H9 (cell line): ENCODE data around the gene C16orf87. TPM values are rescaled to one million over a fixed set of nuclear protein-coding genes. Genes with fewer than 3 reads are reported as not detected.

ENCODE experiments used
- DNase-seq: peaks from one replicate; pipeline ENCODE4 v3.0.0-alpha.2; 2017
- H2AFZ ChIP-seq: one replicate; pipeline ENCODE4 v1.6.1; 2013; ENCODE audit warnings: mild to moderate bottlenecking, low read length, control low read depth, moderate library complexity
- H2AK5ac ChIP-seq: 2 replicates; pipeline ENCODE4 v1.6.1; 2013; ENCODE audit warnings: low read length, control low read depth, mixed read lengths; ENCODE audit not compliant: insufficient read length
- H2BK120ac ChIP-seq: one replicate; pipeline ENCODE4 v1.6.1; 2013; ENCODE audit warnings: low read depth, mild to moderate bottlenecking, low read length, control low read depth, inconsistent platforms; ENCODE audit not compliant: poor library complexity, severe bottlenecking
- H2BK12ac ChIP-seq: 2 replicates; pipeline ENCODE4 v1.6.1; 2013; ENCODE audit warnings: low read length, control low read depth, mixed read lengths, low read depth; ENCODE audit not compliant: insufficient read length
- H2BK15ac ChIP-seq: 2 replicates; pipeline ENCODE4 v1.6.1; 2013; ENCODE audit warnings: low read depth, low read length, control low read depth
- H2BK20ac ChIP-seq: one replicate; pipeline ENCODE4 v1.6.1; 2013; ENCODE audit warnings: low read depth, mild to moderate bottlenecking, low read length, control low read depth, inconsistent platforms; ENCODE audit not compliant: poor library complexity, severe bottlenecking
- H2BK5ac ChIP-seq: 2 replicates; pipeline ENCODE4 v1.6.1; 2013; ENCODE audit warnings: low read length, control low read depth, mixed read lengths; ENCODE audit not compliant: insufficient read length
- H3K14ac ChIP-seq: 2 replicates; pipeline ENCODE4 v1.6.1; 2013; ENCODE audit warnings: low read length, control low read depth; ENCODE audit not compliant: insufficient read depth
- H3K18ac ChIP-seq: 2 replicates; pipeline ENCODE4 v1.6.1; 2013; ENCODE audit warnings: low read depth, mild to moderate bottlenecking, mixed read lengths, low read length, control low read depth; ENCODE audit not compliant: insufficient read length
- H3K23ac ChIP-seq: 2 replicates; pipeline ENCODE4 v1.6.1; 2013; ENCODE audit warnings: low read length, control low read depth, mixed read lengths, low read depth; ENCODE audit not compliant: insufficient read length
- H3K23me2 ChIP-seq: 2 replicates; pipeline ENCODE4 v1.6.1; 2013; ENCODE audit warnings: low read depth, mild to moderate bottlenecking, mixed read lengths, low read length, control low read depth; ENCODE audit not compliant: insufficient read length, poor library complexity, severe bottlenecking
- H3K27ac ChIP-seq: 2 replicates; pipeline ENCODE4 v1.5.1; 2013; ENCODE audit warnings: low read length, control low read depth, mixed read lengths, low read depth; ENCODE audit not compliant: insufficient read length
- H3K27me3 ChIP-seq: 2 replicates; pipeline ENCODE4 v1.6.1; 2013; ENCODE audit warnings: low read length, control low read depth, inconsistent platforms; ENCODE audit not compliant: insufficient read depth
- H3K4ac ChIP-seq: 2 replicates; pipeline ENCODE4 v1.6.1; 2013; ENCODE audit warnings: low read depth, mild to moderate bottlenecking, control low read depth, inconsistent platforms, low read length, moderate library complexity
- H3K4me1 ChIP-seq: 2 replicates; pipeline ENCODE4 v1.6.1; 2013; ENCODE audit warnings: low read length, control low read depth, inconsistent platforms; ENCODE audit not compliant: insufficient read depth
- H3K4me2 ChIP-seq: 2 replicates; pipeline ENCODE4 v1.6.1; 2013; ENCODE audit warnings: low read length, control low read depth, mixed read lengths; ENCODE audit not compliant: insufficient read length, insufficient read depth
- H3K56ac ChIP-seq: 2 replicates; pipeline ENCODE4 v1.6.1; 2013; ENCODE audit warnings: low read depth, mild to moderate bottlenecking, mixed read lengths, low read length, control low read depth; ENCODE audit not compliant: insufficient read length
- H3K79me1 ChIP-seq: 2 replicates; pipeline ENCODE4 v1.6.1; 2013; ENCODE audit warnings: low read depth, mild to moderate bottlenecking, moderate library complexity, low read length, control low read depth, inconsistent platforms; ENCODE audit not compliant: insufficient read depth, poor library complexity, severe bottlenecking
- H3K79me2 ChIP-seq: 2 replicates; pipeline ENCODE4 v1.6.1; 2013; ENCODE audit warnings: low read length, control low read depth, inconsistent platforms; ENCODE audit not compliant: insufficient read depth
- H3K9ac ChIP-seq: 2 replicates; pipeline ENCODE4 v1.6.1; 2013; ENCODE audit warnings: low read length, control low read depth, mixed read lengths; ENCODE audit not compliant: insufficient read length; ENCODE audit errors: extremely low read depth
- H3K9me3 ChIP-seq: one replicate; pipeline ENCODE4 v1.6.1; 2013; ENCODE audit warnings: low read depth, low read length, inconsistent platforms; ENCODE audit not compliant: control insufficient read depth
- H3T11ph ChIP-seq: one replicate; pipeline ENCODE4 v1.6.1; 2013; ENCODE audit warnings: mild to moderate bottlenecking, low read length, control low read depth, inconsistent platforms
- H4K20me1 ChIP-seq: one replicate; pipeline ENCODE4 v1.6.1; 2013; ENCODE audit not compliant: control insufficient read depth, insufficient read length, insufficient read depth
- H4K5ac ChIP-seq: 2 replicates; pipeline ENCODE4 v1.6.1; 2013; ENCODE audit warnings: low read depth, mild to moderate bottlenecking, mixed read lengths, low read length, control low read depth; ENCODE audit not compliant: insufficient read length
- H4K8ac ChIP-seq: replicated peaks from 2 replicates; pipeline ENCODE4 v1.6.1; 2013; ENCODE audit warnings: low read length, control low read depth, mixed read lengths, low read depth; ENCODE audit not compliant: insufficient read length
- H4K91ac ChIP-seq: 2 replicates; pipeline ENCODE4 v1.6.1; 2013; ENCODE audit warnings: low read depth, mild to moderate bottlenecking, moderate library complexity, mixed read lengths, low read length, control low read depth; ENCODE audit not compliant: insufficient read length
- H3K27ac Mint-ChIP-seq, 3 experiments: 2 replicates in 2 of 3; 3 replicates in 1 of 3; pipeline ENCODE4 v1.8.0; 2020 to 2021; ENCODE audit warnings: mixed read lengths in 3 of 3, mild to moderate bottlenecking in 1 of 3, moderate library complexity in 1 of 3
- H3K27me3 Mint-ChIP-seq: 2 replicates; pipeline ENCODE4 v1.8.0; 2021; ENCODE audit warnings: low read depth, mild to moderate bottlenecking, moderate library complexity, mixed read lengths
- H3K36me3 Mint-ChIP-seq, 3 experiments: 2 replicates in 2 of 3; 3 replicates in 1 of 3; pipeline ENCODE4 v1.8.0; 2020 to 2021; ENCODE audit warnings: low read depth in 3 of 3, mixed read lengths in 3 of 3; ENCODE audit not compliant: insufficient read depth in 1 of 3
- H3K4me1 Mint-ChIP-seq, 2 experiments: 2 replicates each; pipeline ENCODE4 v1.8.0; 2020; ENCODE audit warnings: mixed read lengths in 2 of 2
- H3K4me3 Mint-ChIP-seq, 2 experiments: 2 replicates in 1 of 2; 3 replicates in 1 of 2; pipeline ENCODE4 v1.8.0; 2020 to 2021; ENCODE audit warnings: mild to moderate bottlenecking in 2 of 2, mixed read lengths in 2 of 2, moderate library complexity in 1 of 2
- H3K9me3 Mint-ChIP-seq, 2 experiments: 2 replicates in 1 of 2; 3 replicates in 1 of 2; pipeline ENCODE4 v1.8.0; 2020; ENCODE audit warnings: mild to moderate bottlenecking in 2 of 2, mixed read lengths in 2 of 2, moderate library complexity in 1 of 2
- WGBS: extraction: QIAGEN DNeasy Blood & Tissue Kit; methylation state at CpG from one replicate; pipeline ENCODE4 v1.1.7; 2013; ENCODE audit warnings: missing lambda C conversion rate, low lambda C conversion rate, mixed read lengths; ENCODE audit not compliant: insufficient read length; ENCODE audit errors: extremely low coverage; 5-methylcytosine and 5-hydroxymethylcytosine counted together
- total RNA-seq: library from RNA; stranded (reverse); gene quantifications from 2 replicates; pipeline ENCODE4 v1.2.1, GENCODE V29; 2021
- TF ChIP-seq, protein P1 (sequence below): fragments of 200-600 bp; sonication (generic); conservative IDR thresholded peaks from 3 replicates; pipeline ENCODE4 v1.8.0; 2021; ENCODE audit warnings: antibody characterized with exemption, mild to moderate bottlenecking

The C16orf87 gene
- total RNA-seq, 1 experiment from 2014 or later: 16.7 TPM

DNA sequence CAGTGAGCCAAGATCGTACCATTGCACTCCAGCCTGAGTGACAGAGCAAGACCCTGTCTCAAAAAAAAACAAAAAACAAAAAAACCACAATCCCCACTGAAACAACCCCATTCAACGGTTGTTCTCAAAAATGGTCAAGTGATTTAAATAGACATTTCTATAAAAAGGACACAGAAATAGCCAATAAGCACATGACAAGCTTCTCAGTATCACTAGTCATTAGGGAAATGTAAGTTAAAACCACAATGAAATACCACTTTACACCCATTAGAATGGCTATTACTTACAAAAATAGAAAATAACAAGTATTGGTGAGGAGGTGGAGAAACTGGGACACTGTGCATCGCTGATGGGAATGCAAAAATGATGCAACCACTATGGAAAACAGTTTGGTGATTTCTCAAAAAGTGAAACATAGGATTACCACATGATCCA lies 56.2 kb downstream of the C16orf87 start:
- H3K27me3 ChIP-seq: no peaks in the 10 kb centered on the region
- H3K27ac Mint-ChIP-seq: no peak overlapping the region
- peaks cover 2 to 10% (median 6%) of the 10 kb centered on the region in 3 experiments; a peak in 4 of 7 replicates for H3K36me3 Mint-ChIP-seq
- H3K27ac ChIP-seq: no peak overlapping the region
- H2BK120ac ChIP-seq: no peak overlapping the region
- TF ChIP-seq, protein P1, sequence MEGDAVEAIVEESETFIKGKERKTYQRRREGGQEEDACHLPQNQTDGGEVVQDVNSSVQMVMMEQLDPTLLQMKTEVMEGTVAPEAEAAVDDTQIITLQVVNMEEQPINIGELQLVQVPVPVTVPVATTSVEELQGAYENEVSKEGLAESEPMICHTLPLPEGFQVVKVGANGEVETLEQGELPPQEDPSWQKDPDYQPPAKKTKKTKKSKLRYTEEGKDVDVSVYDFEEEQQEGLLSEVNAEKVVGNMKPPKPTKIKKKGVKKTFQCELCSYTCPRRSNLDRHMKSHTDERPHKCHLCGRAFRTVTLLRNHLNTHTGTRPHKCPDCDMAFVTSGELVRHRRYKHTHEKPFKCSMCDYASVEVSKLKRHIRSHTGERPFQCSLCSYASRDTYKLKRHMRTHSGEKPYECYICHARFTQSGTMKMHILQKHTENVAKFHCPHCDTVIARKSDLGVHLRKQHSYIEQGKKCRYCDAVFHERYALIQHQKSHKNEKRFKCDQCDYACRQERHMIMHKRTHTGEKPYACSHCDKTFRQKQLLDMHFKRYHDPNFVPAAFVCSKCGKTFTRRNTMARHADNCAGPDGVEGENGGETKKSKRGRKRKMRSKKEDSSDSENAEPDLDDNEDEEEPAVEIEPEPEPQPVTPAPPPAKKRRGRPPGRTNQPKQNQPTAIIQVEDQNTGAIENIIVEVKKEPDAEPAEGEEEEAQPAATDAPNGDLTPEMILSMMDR: no peak
- no peak overlapping the region for H3K4me3 Mint-ChIP-seq
- no peak overlapping the region for H2BK5ac ChIP-seq
- H4K8ac ChIP-seq: no peak overlapping the region
- no peaks in the 10 kb centered on the region; the same call in 1 of the 2 replicates for H3K27me3 Mint-ChIP-seq
- DNase-seq: no peak
- no peaks in the 10 kb centered on the region for H3K79me2 ChIP-seq
- no peak overlapping the region for H2BK12ac ChIP-seq
- no peak overlapping the region for H3K4ac ChIP-seq
- H2BK15ac ChIP-seq: no peak overlapping the region
- H3K9me3 Mint-ChIP-seq: peaks cover 9 to 13% of the 10 kb centered on the region in 2 experiments
- H3K23me2 ChIP-seq: no peaks in the 10 kb centered on the region
- no peak overlapping the region for H2AK5ac ChIP-seq
- peaks cover 4 to 7% of the 10 kb centered on the region in 2 experiments for H3K4me1 Mint-ChIP-seq
- no CpG with 5 or more reads among the region's 3 CpGs for whole genome bisulfite sequencing
- no peak overlapping the region for H2BK20ac ChIP-seq
- H2AFZ ChIP-seq: no peak overlapping the region
- H4K5ac ChIP-seq: no peak overlapping the region
- no peaks in the 10 kb centered on the region for H4K20me1 ChIP-seq
- H3K14ac ChIP-seq: no peak overlapping the region
- H3K56ac ChIP-seq: no peak overlapping the region
- H3K18ac ChIP-seq: no peak overlapping the region
- H3K9ac ChIP-seq: no peak overlapping the region
- H3K23ac ChIP-seq: no peak overlapping the region
- no peaks in the 10 kb centered on the region for H3K79me1 ChIP-seq
- no peaks in the 10 kb centered on the region for H3K4me1 ChIP-seq
- no peak overlapping the region for H3K4me2 ChIP-seq
- H3K9me3 ChIP-seq: no peaks in the 10 kb centered on the region
- H4K91ac ChIP-seq: no peak overlapping the region
- no peak overlapping the region for H3T11ph ChIP-seq
